Dermis lymphatic vessel endothelial cell (primary cell): ENCODE measurements around the gene RASGRF2. TPM values are rescaled to one million over a fixed set of nuclear protein-coding genes. Genes with fewer than 3 reads are reported as not detected.

Source experiments
- total RNA-seq: library from RNA; depleted of rRNA; stranded (reverse); fragments of >200 nt; gene quantifications from 2 replicates; pipeline ENCODE4 v1.2.1, GENCODE V29; 2014

Gene RASGRF2
- total RNA-seq: 21.1 and 41.7 TPM in 2 replicates

GRCh38 chr5:80959768-80960442 lies at the start of gene RASGRF2:
RASGRF2 (plus strand) TSS chr5:80960363; CDS start chr5:80960739, 376 bp downstream.

GRCh38 chr5:81233080-81233634 lies 273.0 kb downstream of the RASGRF2 start, which contains the start of gene CKMT2:
CKMT2 (plus strand) TSS chr5:81233322; CDS start chr5:81251133, 17,811 bp downstream.

